ENCODE data around the gene FNDC1.
A peak's percentile ranks its signal among the peaks of the same experiment; 100 is the strongest.

FNDC1 gene

DNA sequence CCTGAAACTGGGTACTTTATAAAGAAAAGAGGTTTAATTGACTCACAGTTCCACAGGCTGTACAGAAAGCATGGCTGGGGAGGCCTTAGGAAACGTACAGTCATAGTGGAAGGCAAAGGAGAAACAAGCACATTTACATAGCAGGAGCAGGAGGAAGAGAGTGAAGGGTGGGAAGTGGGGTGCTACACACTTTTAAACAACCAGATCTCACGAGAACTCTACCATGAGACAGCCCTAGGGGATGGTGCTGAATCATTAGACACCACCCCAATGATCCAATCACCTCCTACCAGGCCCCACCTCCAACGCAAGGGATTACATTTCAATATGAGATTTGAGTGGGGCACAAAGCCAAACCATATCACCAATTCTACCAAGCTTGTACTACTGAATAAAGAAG is 7.4 kb upstream of the FNDC1 start:
- no peak for DNase-seq (ENCODE audit: low read depth)

DNA sequence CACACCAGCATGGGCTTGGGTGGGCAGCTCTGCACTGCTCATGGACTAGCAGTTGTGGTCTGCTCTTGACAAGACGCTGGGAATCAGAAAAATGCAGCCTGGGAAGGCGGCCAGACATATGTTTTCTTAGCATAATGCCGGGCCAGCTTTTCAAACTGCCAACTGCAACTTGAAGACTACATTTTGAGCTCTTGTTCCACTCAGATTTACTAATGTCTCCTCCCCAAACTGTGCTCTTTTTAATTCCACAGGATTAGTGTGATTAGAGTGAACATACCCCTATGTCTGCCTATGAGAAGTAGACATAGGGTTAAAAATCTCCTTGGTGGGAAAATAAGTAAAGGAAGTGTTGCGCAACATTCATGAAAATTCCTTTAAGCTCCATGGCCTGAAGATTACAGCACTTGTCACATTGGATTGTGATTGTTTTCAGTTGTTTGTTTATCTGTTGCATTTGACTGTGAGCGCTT is 5.3 kb upstream of the FNDC1 start:
- no peak for DNase-seq (ENCODE audit: low read depth)

DNA sequence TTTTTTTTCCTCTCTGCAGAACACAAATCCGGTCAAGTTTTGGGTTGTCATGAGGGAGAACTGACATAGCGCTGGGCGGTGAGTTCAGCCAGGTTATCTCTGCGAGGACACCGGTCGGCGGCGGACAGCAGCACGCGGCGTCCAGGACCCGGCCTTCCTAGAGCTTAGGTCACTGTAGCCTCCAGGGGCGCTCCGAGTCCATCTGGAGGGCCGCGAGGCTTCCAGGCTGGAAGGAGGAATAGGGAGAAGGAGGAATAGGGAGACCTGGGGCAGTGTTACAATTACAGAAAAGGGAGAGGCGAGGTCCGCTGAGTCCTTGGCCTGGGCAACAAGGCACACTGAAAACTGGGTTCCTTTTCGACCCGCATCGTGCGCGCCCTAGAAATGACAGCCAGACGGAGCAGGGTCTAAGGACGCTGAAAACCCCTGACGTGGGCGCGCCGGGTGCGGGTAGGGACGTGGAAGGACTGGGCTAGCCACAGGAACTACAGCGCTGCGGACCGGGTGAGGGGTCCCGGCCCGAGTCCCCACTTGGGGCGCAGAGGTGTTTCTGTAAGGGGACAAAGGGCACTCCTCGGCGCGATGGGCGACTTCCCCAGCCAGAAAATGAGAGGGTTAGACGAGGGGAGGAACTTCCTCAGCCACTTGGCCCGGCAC is 536 bp upstream of the FNDC1 start:
- no peak for DNase-seq (ENCODE audit: low read depth)

DNA sequence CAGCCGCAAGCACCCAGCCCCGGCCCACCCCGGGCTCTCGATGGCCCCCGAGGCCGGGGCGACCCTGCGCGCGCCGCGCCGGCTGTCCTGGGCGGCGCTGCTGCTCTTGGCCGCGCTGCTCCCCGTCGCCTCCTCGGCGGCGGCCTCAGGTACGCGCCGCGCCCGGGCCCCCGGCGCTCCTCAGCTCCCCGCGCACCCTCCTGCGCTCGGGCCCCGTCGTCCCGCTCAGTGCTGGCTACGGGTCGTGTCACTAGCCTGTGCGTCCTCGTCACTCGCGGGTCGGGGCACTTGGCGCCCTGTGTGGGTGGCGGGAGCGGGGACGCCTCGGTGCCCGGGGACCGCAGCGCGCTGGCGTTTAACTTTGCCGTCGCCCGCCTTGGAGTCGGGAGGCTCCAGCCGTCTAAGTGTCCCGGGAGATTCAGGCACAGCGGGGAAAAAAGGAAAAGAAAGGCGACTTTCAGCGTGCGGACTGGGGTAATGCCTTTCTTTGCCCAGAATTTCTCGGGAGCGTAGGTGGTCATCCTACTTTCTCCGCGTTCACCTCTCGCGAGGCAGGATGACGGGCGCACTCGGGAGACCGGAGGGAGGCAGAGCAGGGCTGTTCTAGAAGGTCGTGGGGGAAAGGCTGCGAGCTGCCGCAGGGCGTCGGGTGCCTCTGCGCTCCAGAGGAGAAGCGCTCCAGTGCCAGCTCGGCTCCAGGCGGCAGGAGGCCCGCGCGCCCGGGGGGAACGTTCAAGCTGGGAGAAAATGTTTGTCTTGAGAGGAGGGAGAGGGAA is 545 bp downstream of the FNDC1 start:
- no peak for DNase-seq (ENCODE audit: low read depth)

DNA sequence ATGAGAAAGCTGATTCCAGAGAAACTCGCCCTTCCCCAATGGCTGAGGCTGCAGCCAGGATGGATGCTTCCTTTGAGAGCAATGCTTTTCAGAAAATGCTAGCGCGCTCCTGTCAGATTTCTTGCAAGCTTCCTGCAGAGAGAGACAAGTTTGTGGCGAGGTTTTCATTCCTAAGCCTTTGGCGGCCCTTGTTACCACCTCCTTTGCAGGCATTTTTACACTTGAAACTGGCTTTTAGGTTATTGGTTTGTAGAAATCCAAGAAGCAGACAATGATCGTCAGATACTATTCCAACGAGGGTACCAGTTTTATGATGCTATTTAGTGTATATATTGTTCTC is 1.1 kb downstream of the FNDC1 start:
- DNase-seq (ENCODE audit: low read depth) = no peak

DNA sequence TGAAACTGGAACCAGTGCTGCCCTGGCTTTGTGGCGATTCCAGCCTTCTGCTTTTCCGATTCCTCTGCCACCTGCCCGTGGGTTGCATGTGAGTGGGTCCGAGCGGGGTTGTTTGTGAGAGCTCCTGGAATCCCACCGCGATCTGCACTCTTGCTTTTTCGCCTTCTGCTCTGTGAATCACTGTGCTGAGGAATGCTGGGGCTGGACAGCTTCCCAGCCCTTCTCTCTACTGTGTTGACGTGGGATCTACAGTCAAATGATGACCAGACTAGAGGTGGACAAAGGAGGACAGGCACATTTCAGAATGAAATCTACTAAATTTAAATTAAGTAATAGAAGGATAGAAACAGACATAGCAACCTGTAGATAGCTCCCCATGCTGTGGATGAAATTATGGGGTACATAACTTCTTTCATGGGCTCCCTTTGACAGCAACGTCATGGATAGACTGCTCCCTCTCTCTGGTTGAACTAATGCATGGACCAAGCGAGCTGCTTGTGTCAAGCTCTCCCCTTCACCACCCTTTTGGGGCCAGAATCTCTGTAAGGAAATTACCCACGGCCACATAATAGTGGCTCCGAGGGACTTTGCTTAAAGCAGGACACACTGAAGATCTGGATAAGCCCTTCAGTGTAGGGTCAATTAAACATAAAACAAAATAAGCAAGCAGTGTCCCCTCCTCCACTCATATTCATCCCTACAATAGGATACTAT is 2.0 kb downstream of the FNDC1 start:
- no peak for DNase-seq (ENCODE audit: low read depth)

DNA sequence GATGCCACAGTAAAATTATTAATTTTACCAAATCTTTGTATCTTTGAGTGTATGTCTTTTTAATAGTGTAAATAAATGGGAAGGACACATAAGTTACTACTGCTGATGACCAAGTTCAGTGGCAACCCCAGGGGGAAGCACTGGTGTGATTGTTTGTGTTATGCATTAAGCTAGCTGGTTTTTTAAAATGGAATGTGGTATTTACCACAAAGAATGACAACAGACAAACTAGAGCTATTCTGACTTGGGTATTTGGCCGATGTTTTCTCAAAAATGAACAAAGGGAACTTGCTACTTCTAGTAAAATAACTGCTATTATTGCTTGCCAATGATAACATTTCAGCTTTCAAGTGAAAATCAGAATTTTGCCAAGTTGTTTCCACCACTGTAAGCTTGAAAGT is 2.9 kb downstream of the FNDC1 start:
- no peak for DNase-seq (ENCODE audit: low read depth)

DNA sequence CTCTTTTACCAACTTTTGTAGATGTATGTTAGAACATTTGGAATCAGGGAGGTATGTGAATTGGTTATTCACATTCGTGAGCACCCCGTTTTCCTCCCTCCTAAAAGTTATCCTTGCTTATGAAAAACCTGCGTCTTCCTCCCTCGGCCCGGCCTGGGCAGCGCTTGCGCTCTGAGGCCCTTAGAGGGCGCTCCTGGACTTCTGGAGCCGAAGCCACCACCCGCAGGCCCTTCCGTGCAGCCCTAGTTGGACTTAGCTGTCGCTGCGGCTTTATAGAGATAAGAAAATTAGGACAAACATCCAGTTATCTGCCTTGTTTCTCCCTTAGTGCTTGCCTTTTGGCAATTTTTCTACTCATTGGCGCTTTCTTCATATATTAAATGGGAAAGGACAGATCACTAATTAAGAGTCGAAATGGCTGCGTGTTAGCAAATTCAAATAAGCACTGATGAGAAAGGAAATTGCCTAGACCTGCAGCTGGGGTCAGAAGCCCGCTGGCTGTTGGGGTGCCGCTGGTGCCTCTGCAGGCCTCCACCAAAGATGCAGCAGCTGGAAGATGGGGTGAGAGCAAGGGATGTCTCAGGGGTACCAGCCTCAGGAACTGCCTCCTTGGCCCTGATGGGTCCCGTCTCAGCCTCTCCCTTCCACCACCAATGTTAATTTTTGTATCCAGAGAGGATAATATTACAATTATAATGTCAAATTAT is 5.2 kb downstream of the FNDC1 start:
- DNase-seq (ENCODE audit: low read depth) = peak; percentile 54

DNA sequence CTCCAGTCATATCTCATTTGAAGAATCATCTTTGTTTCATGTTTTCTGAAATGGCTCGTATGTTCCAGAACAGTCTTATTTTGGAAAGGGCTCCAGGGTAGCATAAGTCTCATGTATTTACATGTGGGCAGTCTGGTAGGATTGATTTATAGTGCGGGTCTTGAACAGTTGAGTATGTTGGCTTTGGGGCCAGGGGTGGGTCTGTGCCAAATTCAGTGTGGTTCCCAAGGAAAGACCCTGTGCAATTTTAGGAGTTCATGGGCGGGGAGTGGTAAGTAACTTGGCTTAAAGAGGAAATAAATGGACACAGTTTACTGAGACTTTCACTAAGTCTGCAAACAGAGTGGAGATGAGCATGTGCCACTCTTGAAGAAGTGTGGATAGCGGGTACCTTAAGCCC is 7.7 kb downstream of the FNDC1 start:
- DNase-seq (ENCODE audit: low read depth) = no peak

DNA sequence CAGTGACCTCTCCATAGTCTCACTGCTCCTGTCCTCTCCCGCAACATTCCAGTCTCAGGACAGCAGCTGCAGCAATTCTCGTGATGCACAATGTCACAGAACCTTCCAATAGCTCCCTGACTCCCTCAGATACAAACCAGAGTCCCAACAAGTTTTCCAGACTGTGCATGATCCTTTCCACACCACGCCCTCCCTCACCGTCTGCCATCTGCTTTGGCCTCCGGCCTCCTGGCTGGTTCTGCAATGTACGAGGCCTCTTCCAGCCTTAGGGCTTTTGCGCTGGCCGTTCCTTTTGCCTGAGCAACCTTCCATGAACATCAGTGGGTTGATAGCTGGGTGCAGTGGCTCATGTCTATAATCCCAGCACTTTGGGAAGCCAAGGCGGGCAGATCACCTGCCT is 9.6 kb downstream of the FNDC1 start:
- DNase-seq (ENCODE audit: low read depth) = no peak

DNA sequence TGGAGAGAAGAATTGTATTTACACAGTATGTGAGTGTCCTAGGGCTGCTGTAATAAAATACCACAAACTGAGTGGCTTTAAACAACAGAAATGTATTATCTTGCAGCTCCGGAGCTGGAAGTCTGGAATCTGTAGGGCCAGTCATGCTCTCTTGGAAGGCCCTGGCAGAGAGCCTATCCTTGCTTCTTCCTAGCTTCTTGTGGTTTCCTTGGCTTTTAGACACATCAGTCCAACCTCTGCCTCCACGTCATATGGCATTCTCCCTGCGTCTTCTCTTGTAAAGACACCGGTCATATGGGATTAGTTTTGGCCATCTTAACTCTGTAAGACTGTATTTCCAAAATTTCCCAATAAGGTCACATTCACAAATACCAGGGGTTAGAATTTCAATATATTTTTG is 10.8 kb downstream of the FNDC1 start:
- no peak for DNase-seq (ENCODE audit: low read depth)

DNA sequence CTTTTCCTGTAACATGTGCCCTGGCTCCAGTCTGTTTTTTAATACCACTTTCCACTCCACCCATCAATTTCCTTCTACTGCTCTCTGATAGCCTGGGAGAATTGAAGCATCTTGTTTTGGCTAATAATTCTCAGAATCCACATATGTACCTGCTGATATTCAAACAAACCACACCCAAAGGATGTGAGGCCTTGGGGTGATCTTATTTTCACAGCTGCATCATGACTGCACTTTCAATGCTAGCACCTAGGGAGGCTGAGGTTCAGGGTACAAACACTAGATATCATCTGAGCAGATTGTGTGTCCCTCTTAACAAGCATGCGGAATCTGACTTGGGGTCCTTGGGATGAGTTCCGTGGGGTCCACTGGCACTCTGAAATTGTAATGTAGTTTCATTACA is 12.7 kb downstream of the FNDC1 start:
- no peak for DNase-seq (ENCODE audit: low read depth)

DNA sequence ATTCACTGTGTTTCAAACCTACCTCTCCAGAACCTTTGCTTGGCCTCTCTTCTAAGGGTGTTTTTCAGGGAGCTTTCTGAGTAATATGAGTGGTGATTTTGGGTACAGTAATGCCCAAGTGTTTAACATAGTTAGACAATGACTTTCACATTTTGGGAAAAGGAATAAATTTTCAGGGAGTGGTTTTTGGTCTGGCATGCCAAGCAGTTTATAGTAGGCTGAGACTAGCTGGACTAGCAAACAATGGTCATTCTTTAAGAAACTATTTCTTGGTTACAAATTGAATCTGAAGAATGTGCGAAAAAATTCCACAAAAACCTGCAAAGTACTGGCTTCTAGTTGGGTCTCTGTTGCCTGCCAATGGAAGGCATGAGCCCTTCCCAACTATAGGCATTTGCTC is 15.4 kb downstream of the FNDC1 start:
- no peak for DNase-seq (ENCODE audit: low read depth)

DNA sequence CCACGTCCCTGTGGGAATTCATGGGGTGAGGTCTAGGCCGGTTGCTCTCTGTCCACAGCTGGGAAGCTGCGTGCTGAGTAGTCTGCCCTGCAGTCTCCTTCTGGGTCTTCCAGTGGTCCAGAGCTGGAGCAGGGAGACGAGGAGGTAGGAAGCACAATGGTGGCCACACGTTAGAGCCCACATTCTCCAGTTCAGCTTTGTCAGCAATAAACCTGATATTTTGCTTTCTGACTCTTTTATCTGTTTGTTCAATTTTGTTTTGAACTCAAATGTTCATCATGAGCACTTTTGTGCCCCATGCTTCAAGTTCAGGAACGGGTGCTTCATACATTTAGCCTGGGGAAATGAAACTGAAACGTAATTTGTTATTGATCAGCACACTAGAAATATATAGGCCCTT is 21.3 kb downstream of the FNDC1 start:
- no peak for DNase-seq (ENCODE audit: low read depth)

DNA sequence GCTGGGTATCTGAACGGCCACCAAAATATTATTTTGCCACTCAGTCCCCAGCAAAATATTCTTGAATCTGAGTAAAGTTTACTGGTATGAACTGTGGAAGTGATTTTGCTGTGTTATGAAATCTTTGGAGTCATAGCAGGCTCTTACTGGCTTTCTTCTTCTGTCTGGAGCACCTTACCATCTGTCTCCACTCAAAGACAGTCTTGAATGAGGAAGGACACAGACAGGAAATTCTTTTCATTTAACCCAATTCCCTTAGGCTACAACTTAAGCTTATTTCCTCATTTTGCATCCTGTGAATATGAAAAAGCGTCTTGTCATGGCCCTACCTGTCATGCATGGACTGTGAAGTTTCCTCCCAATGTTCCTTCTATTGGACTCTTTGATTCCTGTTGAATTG is 24.7 kb downstream of the FNDC1 start:
- no peak for DNase-seq (ENCODE audit: low read depth)

DNA sequence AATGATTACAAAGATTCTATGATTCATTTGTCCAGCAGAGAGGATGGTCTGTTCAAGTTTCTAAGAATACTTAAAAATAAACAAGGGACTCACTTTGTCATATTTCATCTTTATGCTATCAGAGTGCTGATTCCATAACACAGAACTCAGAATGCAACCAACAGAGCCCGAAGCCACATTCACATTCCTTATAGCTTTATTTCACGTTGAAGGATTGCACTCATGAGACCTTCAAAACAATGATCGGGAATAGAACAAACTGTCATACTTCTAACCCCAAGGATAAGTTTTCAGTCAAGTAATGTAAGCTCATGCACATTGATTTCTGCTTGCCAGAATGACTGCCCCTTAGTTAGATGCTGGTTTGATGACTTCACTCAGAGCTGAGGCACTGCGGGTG is 25.2 kb downstream of the FNDC1 start:
- DNase-seq (ENCODE audit: low read depth) = no peak

DNA sequence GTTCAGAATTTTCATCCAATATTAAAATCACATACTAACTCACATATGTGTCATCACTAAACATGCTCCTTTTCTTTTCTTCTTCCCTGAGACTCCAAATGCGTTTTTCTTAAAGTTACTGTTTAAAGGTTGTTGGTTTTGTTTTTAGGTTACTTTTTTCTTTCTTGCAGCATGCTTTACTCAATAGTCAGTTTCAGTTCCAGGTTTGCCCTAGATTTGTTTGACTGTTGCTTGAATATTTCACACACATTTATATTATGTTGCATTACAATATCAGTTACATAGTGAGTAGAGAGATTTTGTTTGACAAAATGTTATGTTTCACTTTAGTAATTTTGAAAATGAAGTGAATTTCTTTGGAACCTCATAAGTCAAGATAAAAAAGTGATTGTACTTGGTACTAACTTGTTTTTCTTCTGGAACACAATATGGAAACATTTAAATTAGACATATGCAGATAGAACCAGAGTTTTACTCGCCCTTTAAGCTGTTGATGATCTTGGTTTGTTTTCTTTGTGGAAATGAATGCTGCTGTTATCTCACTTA is 27.3 kb downstream of the FNDC1 start:
- DNase-seq (ENCODE audit: low read depth) = no peak

DNA sequence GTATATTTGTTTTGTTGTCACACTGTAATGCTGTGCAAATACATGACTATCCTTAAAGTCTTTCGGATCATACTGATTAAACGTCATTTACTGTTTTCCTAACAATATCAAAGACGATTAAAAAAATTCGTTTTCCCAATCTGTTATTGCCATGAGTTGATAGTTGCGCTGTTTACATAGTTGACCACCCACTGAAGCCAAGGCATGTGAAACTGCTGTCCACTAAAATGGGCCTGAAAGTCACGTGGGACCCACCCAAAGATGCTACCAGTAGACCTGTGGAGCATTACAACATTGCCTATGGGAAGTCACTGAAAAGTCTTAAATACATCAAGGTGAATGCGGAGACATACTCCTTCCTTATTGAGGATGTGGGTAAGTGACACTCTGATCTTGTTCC is 28.1 kb downstream of the FNDC1 start:
- DNase-seq (ENCODE audit: low read depth) = no peak

DNA sequence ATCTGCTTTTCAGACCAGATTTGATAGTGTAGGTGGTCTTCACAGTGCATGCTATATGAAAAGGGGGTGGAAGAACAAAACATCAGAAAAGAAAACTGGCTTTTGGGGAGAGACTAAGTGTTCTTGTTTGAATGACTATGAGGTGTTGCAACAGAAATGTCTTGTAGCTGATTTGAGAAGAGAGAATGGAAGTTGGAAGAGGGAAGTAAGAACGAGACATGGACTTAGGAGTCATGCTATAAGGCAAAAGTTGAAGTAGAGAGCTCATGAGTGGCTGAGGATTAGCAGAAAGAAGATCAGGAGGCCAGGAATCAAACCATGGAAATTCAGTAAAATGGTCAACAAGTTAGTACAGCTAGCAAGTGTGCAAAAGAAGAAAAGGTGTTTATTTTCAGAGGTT is 32.1 kb downstream of the FNDC1 start:
- no peak for DNase-seq (ENCODE audit: low read depth)

DNA sequence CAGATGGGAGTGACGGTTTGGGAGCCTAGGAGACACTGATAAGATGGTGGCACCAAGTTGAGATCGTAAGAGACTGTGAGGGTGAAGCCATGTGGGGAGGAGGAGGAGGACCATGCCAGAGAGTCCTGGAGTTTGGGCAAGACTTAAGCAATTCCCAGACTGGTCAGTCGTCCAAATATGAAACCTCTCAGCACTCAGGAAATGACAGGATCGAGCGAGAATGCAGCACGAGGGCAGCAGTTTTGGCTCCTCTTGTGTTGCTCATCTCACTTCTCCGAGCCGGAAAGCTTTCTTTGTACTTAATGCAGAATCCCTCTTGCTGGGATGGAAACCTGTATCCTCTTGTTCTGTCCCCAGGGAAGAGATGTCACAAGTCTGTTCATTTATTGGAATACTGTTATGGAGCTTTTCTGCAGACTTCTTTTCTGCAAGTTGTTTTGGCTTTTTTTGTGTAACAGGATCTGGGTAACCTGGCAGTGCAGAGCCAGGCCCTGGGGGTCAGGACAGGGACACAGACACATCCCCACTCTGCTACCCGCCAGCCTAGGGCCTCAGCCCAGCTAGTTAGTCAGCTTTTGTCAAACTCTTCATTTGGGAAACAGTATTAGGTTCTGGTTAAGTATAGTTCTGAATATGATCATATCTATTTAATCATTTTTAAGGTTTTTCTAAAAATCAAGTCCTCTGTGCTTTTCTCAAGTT is 34.3 kb downstream of the FNDC1 start:
- DNase-seq (ENCODE audit: low read depth) = no peak

DNA sequence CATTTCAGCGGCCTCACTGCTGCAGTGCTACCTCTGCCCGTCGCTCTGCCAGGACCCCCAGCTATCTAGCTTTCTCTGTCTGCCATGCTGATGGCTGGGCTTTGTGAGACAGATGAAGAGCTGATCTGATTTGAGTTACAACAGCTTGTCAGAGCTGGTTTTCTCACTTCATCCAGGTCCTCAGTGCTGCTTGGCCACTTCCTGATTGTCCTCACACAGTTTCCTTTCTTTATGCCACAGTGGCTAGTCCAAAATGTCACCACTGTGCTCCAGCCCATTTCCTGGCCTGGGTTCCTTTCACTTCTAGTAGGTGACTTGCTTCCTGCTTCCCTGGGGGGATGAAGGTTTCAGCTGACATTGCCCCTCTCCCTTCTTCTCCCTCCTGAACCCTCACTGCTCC is 35.4 kb downstream of the FNDC1 start:
- no peak for DNase-seq (ENCODE audit: low read depth)

DNA sequence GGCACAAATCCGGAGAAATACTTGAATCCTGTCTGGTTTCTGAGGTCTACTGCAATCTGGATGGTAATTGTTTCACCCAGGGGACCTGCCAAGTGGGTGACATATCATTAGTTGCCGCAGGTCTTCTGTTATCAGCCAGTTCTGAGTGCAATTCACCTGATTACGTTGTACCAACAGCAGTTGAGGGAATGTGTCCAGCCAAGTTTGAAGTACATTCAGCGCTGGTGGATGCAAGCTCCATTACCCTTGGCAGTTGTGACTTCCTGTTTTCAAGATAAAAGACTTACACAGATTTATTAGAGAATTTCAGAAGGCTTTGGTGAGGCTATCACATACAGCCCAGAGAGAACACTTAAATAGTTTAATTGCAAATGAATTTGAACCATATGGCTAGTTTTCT is 42.8 kb downstream of the FNDC1 start:
- DNase-seq (ENCODE audit: low read depth) = no peak
